ENCODE measurements around the gene LPIN1.

GRCh38 chr2:11777886-11778415, 31.5 kb downstream of the LPIN1 start:
- TF ChIP-seq REST (IDR thresholded peaks at IDR 0.05; ENCODE audit: low read depth) = no peak
- TF ChIP-seq MAX (IDR thresholded peaks at IDR 0.05) = no peak
- TF ChIP-seq EGR1 (IDR thresholded peaks at IDR 0.05) = no peak
- no peak for TF ChIP-seq TAF1 (IDR thresholded peaks at IDR 0.05; ENCODE audit: low read depth)
- TF ChIP-seq EP300 (IDR thresholded peaks at IDR 0.05; ENCODE audit: borderline replicate concordance) = no peak
- no peak for TF ChIP-seq YY1 (IDR thresholded peaks at IDR 0.05; ENCODE audit: low read depth)
- TF ChIP-seq TEAD4 (IDR thresholded peaks at IDR 0.05) = no peak
- no peak for TF ChIP-seq NFIC (IDR thresholded peaks at IDR 0.05)
- no peak for TF ChIP-seq CREB1 (IDR thresholded peaks at IDR 0.05; ENCODE audit: low read depth)
- no peak for TF ChIP-seq CEBPB (IDR thresholded peaks at IDR 0.05)
- TF ChIP-seq FOXM1 (IDR thresholded peaks at IDR 0.05; ENCODE audit: borderline replicate concordance, low read depth) = no peak
- TF ChIP-seq RAD21 (IDR thresholded peaks at IDR 0.05; ENCODE audit: low read depth) = no peak
- TF ChIP-seq ZBTB7A (IDR thresholded peaks at IDR 0.05; ENCODE audit: low read depth) = no peak
